HepG2 (cell line): ENCODE measurements around the gene TMEM125. TPM values are rescaled to one million over a fixed set of nuclear protein-coding genes. Genes with fewer than 3 reads are reported as not detected.

Experiments used
- HIVEP1 ChIP-seq: sonication (generic); formaldehyde crosslinking; IDR thresholded peaks from 2 replicates; pipeline ENCODE4 v1.4.0; 2020; ENCODE audit warnings: mild to moderate bottlenecking, missing genetic modification reagents
- HOXA9 ChIP-seq: sonication (generic); formaldehyde crosslinking; IDR thresholded peaks from 2 replicates; pipeline ENCODE4 v1.8.1; 2022; ENCODE audit warnings: missing genetic modification reagents, mild to moderate bottlenecking, moderate library complexity, borderline replicate concordance
- MAZ ChIP-seq, 2 experiments: sonication (generic) in 1 of 2; formaldehyde crosslinking in 1 of 2; IDR thresholded peaks; 2 replicates each; pipeline versions ENCODE4 v1.5.0 to v1.6.1; 2012 to 2020; ENCODE audit warnings: low read depth in 2 of 2, mild to moderate bottlenecking in 2 of 2, borderline replicate concordance in 1 of 2, improper control_type of control experiment in 1 of 2, low read length in 1 of 2, missing genetic modification reagents in 1 of 2, moderate library complexity in 1 of 2
- MED8 ChIP-seq: sonication (generic); formaldehyde crosslinking; IDR thresholded peaks from 2 replicates; pipeline ENCODE4 v1.8.1; 2023; ENCODE audit warnings: mild to moderate bottlenecking, missing genetic modification reagents; ENCODE audit not compliant: insufficient replicate concordance
- TCF7 ChIP-seq: sonication (generic); IDR thresholded peaks from 2 replicates; pipeline ENCODE4 v1.6.1; 2016; ENCODE audit warnings: antibody characterized with exemption, low read depth
- ZBTB8A ChIP-seq: sonication (generic); formaldehyde crosslinking; IDR thresholded peaks from 2 replicates; pipeline ENCODE4 v1.4.0; 2020; ENCODE audit warnings: mild to moderate bottlenecking, low read depth, missing genetic modification reagents, borderline replicate concordance
- ZNF333 ChIP-seq: sonication (generic); formaldehyde crosslinking; IDR thresholded peaks from 2 replicates; pipeline ENCODE4 v1.4.0; 2020; ENCODE audit warnings: mild to moderate bottlenecking, missing genetic modification reagents, borderline replicate concordance
- polyA plus RNA-seq, 8 experiments: library from polyadenylated mRNA; depleted of rRNA in 3 of 8; stranded (reverse) in 7 of 8; unstranded in 1 of 8; fragments of >200 nt; fragmentation: Illumina TruSeq in 4 of 8; extraction: Trizol in 4 of 8; gene quantifications; 2 replicates each; pipeline versions ENCODE4 v1.2.1 to v1.2.3, GENCODE V29; 2011 to 2016; ENCODE audit warnings: low read depth in 4 of 8, missing spikeins in 1 of 8, mixed read lengths in 1 of 8; ENCODE audit not compliant: insufficient read depth in 1 of 8
- total RNA-seq, 5 experiments: library from RNA; depleted of rRNA; stranded (reverse); fragments of >200 nt; fragmentation: Illumina TruSeq; extraction: Trizol; gene quantifications; 2 replicates each; pipeline ENCODE4 v1.2.3, GENCODE V29; 2016; ENCODE audit warnings: low read depth in 1 of 5
- TF ChIP-seq, protein P1 (sequence below): sonication (generic); formaldehyde crosslinking; IDR thresholded peaks from 2 replicates; pipeline ENCODE4 v1.5.0; 2020; ENCODE audit warnings: mild to moderate bottlenecking, missing genetic modification reagents, borderline replicate concordance
- TF ChIP-seq, protein P2 (sequence below): sonication (generic); formaldehyde crosslinking; IDR thresholded peaks from 2 replicates; pipeline ENCODE4 v1.8.0; 2022; ENCODE audit warnings: mild to moderate bottlenecking, missing genetic modification reagents, moderate library complexity
- TF ChIP-seq, protein P3 (sequence below): sonication (generic); formaldehyde crosslinking; IDR thresholded peaks from 2 replicates; pipeline ENCODE4 v1.4.0; 2020; ENCODE audit warnings: mild to moderate bottlenecking, missing genetic modification reagents
- TF ChIP-seq, protein P4 (sequence below): IDR thresholded peaks from 2 replicates; pipeline ENCODE4 v1.6.1; 2012; ENCODE audit warnings: low read length, improper control_type of control experiment

Gene TMEM125
- total and polyA plus RNA-seq, 2 of the 13 experiments (the other 11 are each of a cell fraction or from before 2014, with no cell fraction given), result 0.03 TPM; not detected in 1

DNA sequence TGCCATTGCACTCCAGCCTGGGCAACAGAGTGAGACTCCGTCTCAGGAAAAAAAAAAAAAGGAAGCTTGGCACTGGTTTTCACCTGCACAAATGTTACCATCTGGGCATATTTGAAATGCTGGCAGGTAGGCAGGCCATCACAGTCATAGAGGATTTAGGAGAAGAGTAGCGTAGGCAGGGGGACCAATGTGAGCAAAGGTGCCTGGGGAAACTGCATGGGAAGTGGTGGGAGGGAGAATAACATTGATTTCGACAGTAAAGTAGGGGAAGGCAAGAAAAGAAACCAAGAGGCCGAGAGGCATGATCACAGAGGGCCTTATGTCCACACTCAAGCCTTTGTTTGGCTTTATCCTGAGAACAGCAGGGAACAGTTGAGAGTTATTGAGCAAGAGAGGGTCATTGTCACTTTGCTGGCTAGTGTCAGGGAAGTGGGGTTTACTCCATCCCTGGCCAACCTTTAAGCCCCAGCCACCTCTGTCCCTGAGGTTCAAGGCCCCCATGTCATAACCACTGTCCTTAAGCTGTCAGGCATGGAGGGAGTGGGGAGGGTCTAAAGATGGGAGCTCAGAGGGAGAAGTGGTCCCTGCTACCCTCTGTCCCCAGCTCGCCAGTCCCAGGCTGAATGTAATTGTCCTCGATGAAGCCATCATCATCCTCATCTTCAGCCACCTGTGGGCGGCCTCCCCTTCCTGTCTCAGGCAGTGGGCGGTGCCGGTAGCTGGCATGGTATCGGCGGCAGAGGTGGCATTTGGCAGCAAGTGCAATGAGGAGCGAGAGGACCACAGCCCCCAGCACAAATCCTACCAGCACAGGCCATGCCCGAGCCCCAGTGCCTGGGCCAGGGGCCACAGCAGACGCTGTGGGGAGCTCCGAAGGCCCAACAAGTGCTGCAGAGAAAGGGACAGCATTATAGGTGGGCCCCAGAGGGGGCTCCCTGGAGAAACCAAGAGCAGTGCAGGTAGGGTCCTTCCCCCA is 12.7 kb downstream of the TMEM125 start (continued):
- TF ChIP-seq, protein P1, sequence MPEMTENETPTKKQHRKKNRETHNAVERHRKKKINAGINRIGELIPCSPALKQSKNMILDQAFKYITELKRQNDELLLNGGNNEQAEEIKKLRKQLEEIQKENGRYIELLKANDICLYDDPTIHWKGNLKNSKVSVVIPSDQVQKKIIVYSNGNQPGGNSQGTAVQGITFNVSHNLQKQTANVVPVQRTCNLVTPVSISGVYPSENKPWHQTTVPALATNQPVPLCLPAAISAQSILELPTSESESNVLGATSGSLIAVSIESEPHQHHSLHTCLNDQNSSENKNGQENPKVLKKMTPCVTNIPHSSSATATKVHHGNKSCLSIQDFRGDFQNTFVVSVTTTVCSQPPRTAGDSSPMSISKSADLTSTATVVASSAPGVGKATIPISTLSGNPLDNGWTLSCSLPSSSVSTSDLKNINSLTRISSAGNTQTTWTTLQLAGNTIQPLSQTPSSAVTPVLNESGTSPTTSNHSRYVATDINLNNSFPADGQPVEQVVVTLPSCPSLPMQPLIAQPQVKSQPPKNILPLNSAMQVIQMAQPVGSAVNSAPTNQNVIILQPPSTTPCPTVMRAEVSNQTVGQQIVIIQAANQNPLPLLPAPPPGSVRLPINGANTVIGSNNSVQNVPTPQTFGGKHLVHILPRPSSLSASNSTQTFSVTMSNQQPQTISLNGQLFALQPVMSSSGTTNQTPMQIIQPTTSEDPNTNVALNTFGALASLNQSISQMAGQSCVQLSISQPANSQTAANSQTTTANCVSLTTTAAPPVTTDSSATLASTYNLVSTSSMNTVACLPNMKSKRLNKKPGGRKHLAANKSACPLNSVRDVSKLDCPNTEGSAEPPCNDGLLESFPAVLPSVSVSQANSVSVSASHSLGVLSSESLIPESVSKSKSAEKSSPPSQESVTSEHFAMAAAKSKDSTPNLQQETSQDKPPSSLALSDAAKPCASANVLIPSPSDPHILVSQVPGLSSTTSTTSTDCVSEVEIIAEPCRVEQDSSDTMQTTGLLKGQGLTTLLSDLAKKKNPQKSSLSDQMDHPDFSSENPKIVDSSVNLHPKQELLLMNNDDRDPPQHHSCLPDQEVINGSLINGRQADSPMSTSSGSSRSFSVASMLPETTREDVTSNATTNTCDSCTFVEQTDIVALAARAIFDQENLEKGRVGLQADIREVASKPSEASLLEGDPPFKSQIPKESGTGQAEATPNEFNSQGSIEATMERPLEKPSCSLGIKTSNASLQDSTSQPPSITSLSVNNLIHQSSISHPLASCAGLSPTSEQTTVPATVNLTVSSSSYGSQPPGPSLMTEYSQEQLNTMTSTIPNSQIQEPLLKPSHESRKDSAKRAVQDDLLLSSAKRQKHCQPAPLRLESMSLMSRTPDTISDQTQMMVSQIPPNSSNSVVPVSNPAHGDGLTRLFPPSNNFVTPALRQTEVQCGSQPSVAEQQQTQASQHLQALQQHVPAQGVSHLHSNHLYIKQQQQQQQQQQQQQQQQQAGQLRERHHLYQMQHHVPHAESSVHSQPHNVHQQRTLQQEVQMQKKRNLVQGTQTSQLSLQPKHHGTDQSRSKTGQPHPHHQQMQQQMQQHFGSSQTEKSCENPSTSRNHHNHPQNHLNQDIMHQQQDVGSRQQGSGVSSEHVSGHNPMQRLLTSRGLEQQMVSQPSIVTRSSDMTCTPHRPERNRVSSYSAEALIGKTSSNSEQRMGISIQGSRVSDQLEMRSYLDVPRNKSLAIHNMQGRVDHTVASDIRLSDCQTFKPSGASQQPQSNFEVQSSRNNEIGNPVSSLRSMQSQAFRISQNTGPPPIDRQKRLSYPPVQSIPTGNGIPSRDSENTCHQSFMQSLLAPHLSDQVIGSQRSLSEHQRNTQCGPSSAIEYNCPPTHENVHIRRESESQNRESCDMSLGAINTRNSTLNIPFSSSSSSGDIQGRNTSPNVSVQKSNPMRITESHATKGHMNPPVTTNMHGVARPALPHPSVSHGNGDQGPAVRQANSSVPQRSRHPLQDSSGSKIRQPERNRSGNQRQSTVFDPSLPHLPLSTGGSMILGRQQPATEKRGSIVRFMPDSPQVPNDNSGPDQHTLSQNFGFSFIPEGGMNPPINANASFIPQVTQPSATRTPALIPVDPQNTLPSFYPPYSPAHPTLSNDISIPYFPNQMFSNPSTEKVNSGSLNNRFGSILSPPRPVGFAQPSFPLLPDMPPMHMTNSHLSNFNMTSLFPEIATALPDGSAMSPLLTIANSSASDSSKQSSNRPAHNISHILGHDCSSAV (CRISPR knock-in tag), result no peak
- TF ChIP-seq, protein P2, sequence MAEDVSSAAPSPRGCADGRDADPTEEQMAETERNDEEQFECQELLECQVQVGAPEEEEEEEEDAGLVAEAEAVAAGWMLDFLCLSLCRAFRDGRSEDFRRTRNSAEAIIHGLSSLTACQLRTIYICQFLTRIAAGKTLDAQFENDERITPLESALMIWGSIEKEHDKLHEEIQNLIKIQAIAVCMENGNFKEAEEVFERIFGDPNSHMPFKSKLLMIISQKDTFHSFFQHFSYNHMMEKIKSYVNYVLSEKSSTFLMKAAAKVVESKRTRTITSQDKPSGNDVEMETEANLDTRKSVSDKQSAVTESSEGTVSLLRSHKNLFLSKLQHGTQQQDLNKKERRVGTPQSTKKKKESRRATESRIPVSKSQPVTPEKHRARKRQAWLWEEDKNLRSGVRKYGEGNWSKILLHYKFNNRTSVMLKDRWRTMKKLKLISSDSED (CRISPR knock-in tag), result no peak
- TF ChIP-seq HIVEP1 (0 out of 2 replicates have a peak, but pooled peaks have one; percentile 46), MAZ (IDR thresholded peaks at IDR 0.05; ENCODE audit: borderline replicate concordance, low read depth, low read length) (no peak), MAZ (CRISPR knock-in tag; IDR thresholded peaks at IDR 0.05; ENCODE audit: low read depth) (no peak), TCF7 (peak; percentile 53), HOXA9 (CRISPR knock-in tag) (no peak), ZBTB8A (CRISPR knock-in tag) (no peak), MED8 (CRISPR knock-in tag) (peak; percentile 24), ZNF333 (no peak)
- TF ChIP-seq, protein P3, sequence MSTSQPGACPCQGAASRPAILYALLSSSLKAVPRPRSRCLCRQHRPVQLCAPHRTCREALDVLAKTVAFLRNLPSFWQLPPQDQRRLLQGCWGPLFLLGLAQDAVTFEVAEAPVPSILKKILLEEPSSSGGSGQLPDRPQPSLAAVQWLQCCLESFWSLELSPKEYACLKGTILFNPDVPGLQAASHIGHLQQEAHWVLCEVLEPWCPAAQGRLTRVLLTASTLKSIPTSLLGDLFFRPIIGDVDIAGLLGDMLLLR (CRISPR knock-in tag), result peak; percentile 50; the same call in 1 of the 2 replicates
- TF ChIP-seq, protein P4, sequence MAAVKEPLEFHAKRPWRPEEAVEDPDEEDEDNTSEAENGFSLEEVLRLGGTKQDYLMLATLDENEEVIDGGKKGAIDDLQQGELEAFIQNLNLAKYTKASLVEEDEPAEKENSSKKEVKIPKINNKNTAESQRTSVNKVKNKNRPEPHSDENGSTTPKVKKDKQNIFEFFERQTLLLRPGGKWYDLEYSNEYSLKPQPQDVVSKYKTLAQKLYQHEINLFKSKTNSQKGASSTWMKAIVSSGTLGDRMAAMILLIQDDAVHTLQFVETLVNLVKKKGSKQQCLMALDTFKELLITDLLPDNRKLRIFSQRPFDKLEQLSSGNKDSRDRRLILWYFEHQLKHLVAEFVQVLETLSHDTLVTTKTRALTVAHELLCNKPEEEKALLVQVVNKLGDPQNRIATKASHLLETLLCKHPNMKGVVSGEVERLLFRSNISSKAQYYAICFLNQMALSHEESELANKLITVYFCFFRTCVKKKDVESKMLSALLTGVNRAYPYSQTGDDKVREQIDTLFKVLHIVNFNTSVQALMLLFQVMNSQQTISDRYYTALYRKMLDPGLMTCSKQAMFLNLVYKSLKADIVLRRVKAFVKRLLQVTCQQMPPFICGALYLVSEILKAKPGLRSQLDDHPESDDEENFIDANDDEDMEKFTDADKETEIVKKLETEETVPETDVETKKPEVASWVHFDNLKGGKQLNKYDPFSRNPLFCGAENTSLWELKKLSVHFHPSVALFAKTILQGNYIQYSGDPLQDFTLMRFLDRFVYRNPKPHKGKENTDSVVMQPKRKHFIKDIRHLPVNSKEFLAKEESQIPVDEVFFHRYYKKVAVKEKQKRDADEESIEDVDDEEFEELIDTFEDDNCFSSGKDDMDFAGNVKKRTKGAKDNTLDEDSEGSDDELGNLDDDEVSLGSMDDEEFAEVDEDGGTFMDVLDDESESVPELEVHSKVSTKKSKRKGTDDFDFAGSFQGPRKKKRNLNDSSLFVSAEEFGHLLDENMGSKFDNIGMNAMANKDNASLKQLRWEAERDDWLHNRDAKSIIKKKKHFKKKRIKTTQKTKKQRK, result no peak
